Neutrophil (primary cell): ENCODE measurements around the gene LYPD1.

Experiments
- H3K27ac ChIP-seq: fragments of 200-600 bp; sonication (generic); 2 replicates; pipeline ENCODE4 v1.5.1; 2016; ENCODE audit warnings: mild to moderate bottlenecking, moderate library complexity
- H3K27me3 ChIP-seq: fragments of 200-600 bp; sonication (generic); 2 replicates; pipeline ENCODE4 v1.6.0; 2016; ENCODE audit warnings: mild to moderate bottlenecking
- H3K36me3 ChIP-seq: fragments of 200-600 bp; sonication (generic); 2 replicates; pipeline ENCODE4 v1.5.1; 2017
- H3K4me1 ChIP-seq, 2 experiments: fragments of 200-600 bp in 1 of 2; sonication (generic) in 1 of 2; 1 replicate in 1 of 2; 2 replicates in 1 of 2; pipeline versions ENCODE4 v1.5.1 to v1.6.1; 2013 to 2016; ENCODE audit warnings: low read depth in 1 of 2, low read length in 1 of 2, mild to moderate bottlenecking in 1 of 2, moderate library complexity in 1 of 2; ENCODE audit not compliant: control insufficient read depth in 1 of 2, insufficient read depth in 1 of 2
- H3K4me3 ChIP-seq, 2 experiments: fragments of 200-600 bp in 1 of 2; sonication (generic) in 1 of 2; 1 replicate in 1 of 2; 2 replicates in 1 of 2; pipeline ENCODE4 v1.5.1; 2013 to 2016; ENCODE audit warnings: low read depth in 1 of 2, low read length in 1 of 2, mild to moderate bottlenecking in 1 of 2, moderate library complexity in 1 of 2
- H3K9me3 ChIP-seq: fragments of 200-600 bp; sonication (generic); 2 replicates; pipeline ENCODE4 v1.5.1; 2016
- TF ChIP-seq, protein P1 (sequence below): fragments of 200-600 bp; sonication (generic); IDR thresholded peaks from 2 replicates; pipeline ENCODE4 v1.5.1; 2016; ENCODE audit warnings: antibody characterized with exemption

LYPD1 gene, protein sequence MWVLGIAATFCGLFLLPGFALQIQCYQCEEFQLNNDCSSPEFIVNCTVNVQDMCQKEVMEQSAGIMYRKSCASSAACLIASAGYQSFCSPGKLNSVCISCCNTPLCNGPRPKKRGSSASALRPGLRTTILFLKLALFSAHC

DNA sequence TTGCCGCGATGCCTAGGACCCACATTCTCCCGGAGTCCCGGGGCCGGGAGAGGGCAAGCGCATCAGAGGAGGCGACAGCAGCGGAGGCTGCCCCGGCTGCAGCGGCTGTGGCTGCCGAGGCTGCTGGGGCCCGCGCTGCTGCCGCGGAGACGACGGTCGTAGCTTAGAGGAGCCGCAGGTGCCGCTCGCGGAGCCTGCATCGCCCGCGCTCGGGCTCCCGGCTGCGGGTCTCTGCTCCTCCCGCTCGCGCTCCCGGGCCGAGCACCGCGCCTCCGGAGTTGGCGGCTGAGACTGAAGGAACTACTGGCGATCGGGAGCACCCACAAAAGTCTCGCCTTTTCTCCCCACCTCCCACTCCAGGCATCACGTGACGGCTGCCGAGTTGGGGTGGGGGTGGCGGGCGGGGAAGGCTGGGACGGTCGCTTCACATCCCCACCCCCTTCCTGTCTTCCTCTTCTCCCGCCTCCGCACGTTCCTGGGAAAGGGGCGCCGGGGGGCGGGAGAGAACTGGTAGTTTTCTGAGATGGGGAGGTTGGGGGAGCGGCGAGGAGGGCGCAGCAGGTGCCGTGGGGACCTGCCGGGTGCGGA lies at the start of gene LYPD1:
Gene LYPD1, minus strand, starts transcription at position 298 of the 588 bp plus-strand sequence. Its CDS starts 273 bp downstream, at position 25.
- H3K36me3 ChIP-seq: no peaks in the 10 kb centered on the region
- no peaks in the 10 kb centered on the region for H3K9me3 ChIP-seq
- H3K4me3 ChIP-seq: no peak within 1 kb of the TSS
- H3K27me3 ChIP-seq: peaks cover 90% of the 10 kb centered on the region
- TF ChIP-seq, protein P1, sequence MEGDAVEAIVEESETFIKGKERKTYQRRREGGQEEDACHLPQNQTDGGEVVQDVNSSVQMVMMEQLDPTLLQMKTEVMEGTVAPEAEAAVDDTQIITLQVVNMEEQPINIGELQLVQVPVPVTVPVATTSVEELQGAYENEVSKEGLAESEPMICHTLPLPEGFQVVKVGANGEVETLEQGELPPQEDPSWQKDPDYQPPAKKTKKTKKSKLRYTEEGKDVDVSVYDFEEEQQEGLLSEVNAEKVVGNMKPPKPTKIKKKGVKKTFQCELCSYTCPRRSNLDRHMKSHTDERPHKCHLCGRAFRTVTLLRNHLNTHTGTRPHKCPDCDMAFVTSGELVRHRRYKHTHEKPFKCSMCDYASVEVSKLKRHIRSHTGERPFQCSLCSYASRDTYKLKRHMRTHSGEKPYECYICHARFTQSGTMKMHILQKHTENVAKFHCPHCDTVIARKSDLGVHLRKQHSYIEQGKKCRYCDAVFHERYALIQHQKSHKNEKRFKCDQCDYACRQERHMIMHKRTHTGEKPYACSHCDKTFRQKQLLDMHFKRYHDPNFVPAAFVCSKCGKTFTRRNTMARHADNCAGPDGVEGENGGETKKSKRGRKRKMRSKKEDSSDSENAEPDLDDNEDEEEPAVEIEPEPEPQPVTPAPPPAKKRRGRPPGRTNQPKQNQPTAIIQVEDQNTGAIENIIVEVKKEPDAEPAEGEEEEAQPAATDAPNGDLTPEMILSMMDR: no peak
- H3K4me1 ChIP-seq: no peaks in the 10 kb centered on the region
- no peak within 1 kb of the TSS for H3K27ac ChIP-seq

DNA sequence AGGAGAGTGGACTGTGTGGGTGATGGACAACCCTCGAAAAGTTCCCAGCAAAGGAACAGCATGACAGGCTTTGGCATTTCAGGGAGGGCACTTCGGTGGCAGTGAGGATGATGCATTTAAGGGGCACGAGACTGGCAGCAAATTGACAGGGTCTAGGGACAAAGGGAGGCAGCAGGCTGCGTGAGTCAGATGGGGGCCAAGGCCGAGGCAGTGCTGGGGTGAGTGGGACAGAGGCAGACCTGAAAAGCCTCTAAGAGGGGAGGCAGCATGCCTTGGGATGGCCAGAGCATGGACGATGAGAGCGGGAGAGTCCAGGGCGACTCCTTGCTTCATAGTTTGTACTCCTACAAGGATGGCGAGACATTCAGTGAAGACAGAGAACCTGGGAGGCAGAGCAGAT lies 49.5 kb upstream of the LYPD1 start:
- H3K27me3 ChIP-seq: no peaks in the 10 kb centered on the region

DNA sequence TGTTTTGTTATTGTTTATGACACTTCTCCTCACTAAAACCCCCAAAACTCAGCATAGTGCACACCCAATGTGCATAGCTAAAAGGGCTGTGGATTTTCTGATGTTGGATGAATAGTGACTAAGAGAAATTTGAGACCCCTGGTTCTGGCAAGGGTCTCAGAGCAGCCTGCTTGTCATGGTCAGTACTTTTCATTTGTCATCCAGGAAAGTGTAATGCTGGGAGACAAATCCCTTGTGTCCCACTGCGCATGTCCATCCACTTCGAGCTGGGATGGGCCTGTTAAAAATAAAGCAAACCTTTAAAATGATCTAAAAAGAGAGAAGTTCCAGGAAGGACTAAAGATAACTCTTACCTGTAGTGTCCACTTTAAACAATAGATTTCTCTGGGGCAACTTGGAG lies 46.9 kb upstream of the LYPD1 start:
- Histone ChIP-seq H3K9me3 (no peaks in the 10 kb centered on the region), H3K4me3 (no peak overlapping the region), H3K27ac (no peak overlapping the region), H3K27me3 (no peaks in the 10 kb centered on the region), H3K4me1 (no peaks in the 10 kb centered on the region), H3K36me3 (no peaks in the 10 kb centered on the region)
- TF ChIP-seq, protein P1: no peak

More for the DNA sequence above, 49.5 kb upstream of the LYPD1 start:
- Histone ChIP-seq H3K36me3 (no peaks in the 10 kb centered on the region), H3K4me1 (no peaks in the 10 kb centered on the region), H3K4me3 (no peak overlapping the region), H3K27ac (no peak overlapping the region), H3K9me3 (no peaks in the 10 kb centered on the region)
- TF ChIP-seq, protein P1: no peak

DNA sequence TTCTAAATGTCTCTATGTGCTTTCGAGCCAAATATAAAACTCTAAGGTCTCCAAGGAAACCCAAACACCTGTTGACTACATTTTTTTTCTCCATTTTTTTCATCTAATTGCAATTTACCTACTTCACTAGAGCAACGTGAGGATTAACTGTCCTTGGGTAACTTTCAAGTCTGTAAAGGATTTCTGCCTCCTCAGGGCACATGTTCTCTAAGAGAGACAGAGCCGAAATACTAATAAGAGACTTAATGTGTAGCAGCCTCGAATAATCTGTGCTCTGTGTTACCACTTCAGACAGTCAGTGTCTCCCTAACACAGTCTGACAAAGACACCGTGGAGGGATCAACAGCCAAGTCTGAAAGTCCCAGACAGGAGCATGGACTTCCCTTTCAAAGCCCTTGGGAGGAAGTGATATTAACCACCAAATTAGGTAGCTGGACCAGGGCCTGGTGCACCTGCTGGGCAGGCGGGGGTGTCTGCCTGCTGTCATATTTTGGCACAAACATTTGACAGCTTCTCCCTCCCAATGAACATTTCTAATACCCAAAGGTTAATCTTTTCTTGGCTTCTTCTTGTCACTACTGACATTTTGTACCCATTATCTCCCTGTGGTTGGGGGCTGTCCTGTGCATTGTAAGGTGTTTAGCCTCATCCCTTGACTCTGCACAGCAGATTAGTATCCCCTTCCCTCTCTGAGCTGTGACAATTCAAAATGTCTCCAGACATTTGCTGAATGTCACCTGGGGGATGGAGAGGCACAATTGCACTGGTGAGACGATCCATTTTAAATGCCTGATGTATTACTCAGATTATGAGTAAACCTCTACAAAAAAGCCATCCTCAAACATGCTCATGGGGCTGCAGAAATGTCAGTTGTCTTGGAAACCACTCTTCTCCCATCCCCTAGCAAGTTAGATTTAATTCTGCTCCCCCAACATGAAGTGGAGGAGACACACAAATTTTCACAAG lies 45.7 kb upstream of the LYPD1 start:
- no peaks in the 10 kb centered on the region for H3K27me3 ChIP-seq
- no peaks in the 10 kb centered on the region for H3K4me1 ChIP-seq
- no peaks in the 10 kb centered on the region for H3K9me3 ChIP-seq
- TF ChIP-seq, protein P1: no peak
- no peak overlapping the region for H3K4me3 ChIP-seq
- H3K27ac ChIP-seq: no peak overlapping the region
- no peaks in the 10 kb centered on the region for H3K36me3 ChIP-seq

DNA sequence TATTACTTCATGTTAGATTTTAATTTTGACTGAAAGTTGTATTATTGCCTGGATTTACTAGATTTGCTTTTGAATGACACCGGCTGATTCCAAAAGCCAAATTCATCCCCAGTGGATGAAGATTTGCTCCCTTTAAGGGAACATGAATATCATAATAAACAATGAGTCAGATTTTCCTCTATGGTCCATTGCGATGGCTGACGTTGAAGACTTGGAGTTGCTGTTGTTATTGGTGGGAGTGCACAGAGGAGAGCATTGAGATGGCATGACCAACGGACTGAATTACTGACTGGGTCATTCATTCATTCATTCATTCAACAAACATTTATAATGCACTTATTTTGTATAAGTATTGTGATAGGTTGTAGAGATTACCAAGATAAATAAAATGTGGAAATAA lies 33.4 kb upstream of the LYPD1 start:
- no peaks in the 10 kb centered on the region for H3K4me1 ChIP-seq
- H3K9me3 ChIP-seq: no peaks in the 10 kb centered on the region
- H3K27ac ChIP-seq: no peak overlapping the region
- no peaks in the 10 kb centered on the region for H3K36me3 ChIP-seq
- TF ChIP-seq, protein P1: no peak
- no peaks in the 10 kb centered on the region for H3K27me3 ChIP-seq
- H3K4me3 ChIP-seq: no peak overlapping the region
